Measurements from ENCODE around the gene ZNHIT2. TPM values are rescaled to one million over a fixed set of nuclear protein-coding genes. Genes with fewer than 3 reads are reported as not detected.
A peak's percentile ranks its signal among the peaks of the same experiment; 100 is the strongest.

ZNHIT2 gene
- total and polyA plus RNA-seq, 2 of the 8 experiments (the other 6 are each of a cell fraction or from before 2014, with no cell fraction given), result 13.0 to 16.1 TPM

DNA sequence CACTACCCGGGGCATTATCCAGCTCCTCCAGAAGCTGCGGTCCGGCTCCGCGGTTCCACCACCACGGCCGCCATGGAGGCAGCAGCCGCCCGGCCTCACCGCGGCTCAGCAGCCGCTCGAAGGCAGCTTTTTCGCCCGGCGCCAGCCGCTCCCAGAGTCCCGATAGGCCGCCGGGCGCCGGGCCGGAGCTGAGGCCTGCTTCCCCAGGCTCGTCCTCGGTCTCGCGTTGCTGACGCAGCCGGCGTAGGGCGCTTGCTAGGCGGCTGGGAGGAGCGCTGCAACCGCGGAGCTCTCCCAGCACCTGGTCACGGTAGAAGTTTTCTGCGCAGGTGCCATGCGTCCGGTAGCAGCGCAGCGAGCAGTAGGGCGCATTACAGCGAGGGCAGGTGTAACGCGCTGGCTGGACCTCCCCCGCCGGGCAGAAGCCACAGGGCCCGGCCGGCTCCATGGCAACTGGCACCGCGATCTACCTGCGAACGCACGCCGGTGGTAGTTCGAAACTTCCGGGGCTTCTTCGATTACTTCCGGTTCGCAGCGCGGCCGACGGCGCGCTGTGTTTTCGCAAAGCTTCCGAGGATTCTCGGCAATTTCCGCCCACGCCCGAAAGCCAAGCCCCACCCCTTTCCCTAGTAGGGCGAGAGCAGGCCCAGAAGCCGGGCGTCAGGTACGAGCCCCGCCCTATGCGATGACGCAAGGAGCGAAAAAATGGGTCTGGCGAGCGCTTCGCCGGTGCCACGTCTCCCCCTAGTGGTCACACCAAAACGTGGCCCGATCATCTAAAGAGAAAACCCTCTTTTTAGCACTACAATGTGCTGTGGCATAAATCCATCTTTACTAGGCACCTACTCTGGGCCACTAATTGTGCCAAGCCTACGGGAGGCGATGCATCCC is at the start of gene ZNHIT2 (continued):
- TF ChIP-seq, protein P1, sequence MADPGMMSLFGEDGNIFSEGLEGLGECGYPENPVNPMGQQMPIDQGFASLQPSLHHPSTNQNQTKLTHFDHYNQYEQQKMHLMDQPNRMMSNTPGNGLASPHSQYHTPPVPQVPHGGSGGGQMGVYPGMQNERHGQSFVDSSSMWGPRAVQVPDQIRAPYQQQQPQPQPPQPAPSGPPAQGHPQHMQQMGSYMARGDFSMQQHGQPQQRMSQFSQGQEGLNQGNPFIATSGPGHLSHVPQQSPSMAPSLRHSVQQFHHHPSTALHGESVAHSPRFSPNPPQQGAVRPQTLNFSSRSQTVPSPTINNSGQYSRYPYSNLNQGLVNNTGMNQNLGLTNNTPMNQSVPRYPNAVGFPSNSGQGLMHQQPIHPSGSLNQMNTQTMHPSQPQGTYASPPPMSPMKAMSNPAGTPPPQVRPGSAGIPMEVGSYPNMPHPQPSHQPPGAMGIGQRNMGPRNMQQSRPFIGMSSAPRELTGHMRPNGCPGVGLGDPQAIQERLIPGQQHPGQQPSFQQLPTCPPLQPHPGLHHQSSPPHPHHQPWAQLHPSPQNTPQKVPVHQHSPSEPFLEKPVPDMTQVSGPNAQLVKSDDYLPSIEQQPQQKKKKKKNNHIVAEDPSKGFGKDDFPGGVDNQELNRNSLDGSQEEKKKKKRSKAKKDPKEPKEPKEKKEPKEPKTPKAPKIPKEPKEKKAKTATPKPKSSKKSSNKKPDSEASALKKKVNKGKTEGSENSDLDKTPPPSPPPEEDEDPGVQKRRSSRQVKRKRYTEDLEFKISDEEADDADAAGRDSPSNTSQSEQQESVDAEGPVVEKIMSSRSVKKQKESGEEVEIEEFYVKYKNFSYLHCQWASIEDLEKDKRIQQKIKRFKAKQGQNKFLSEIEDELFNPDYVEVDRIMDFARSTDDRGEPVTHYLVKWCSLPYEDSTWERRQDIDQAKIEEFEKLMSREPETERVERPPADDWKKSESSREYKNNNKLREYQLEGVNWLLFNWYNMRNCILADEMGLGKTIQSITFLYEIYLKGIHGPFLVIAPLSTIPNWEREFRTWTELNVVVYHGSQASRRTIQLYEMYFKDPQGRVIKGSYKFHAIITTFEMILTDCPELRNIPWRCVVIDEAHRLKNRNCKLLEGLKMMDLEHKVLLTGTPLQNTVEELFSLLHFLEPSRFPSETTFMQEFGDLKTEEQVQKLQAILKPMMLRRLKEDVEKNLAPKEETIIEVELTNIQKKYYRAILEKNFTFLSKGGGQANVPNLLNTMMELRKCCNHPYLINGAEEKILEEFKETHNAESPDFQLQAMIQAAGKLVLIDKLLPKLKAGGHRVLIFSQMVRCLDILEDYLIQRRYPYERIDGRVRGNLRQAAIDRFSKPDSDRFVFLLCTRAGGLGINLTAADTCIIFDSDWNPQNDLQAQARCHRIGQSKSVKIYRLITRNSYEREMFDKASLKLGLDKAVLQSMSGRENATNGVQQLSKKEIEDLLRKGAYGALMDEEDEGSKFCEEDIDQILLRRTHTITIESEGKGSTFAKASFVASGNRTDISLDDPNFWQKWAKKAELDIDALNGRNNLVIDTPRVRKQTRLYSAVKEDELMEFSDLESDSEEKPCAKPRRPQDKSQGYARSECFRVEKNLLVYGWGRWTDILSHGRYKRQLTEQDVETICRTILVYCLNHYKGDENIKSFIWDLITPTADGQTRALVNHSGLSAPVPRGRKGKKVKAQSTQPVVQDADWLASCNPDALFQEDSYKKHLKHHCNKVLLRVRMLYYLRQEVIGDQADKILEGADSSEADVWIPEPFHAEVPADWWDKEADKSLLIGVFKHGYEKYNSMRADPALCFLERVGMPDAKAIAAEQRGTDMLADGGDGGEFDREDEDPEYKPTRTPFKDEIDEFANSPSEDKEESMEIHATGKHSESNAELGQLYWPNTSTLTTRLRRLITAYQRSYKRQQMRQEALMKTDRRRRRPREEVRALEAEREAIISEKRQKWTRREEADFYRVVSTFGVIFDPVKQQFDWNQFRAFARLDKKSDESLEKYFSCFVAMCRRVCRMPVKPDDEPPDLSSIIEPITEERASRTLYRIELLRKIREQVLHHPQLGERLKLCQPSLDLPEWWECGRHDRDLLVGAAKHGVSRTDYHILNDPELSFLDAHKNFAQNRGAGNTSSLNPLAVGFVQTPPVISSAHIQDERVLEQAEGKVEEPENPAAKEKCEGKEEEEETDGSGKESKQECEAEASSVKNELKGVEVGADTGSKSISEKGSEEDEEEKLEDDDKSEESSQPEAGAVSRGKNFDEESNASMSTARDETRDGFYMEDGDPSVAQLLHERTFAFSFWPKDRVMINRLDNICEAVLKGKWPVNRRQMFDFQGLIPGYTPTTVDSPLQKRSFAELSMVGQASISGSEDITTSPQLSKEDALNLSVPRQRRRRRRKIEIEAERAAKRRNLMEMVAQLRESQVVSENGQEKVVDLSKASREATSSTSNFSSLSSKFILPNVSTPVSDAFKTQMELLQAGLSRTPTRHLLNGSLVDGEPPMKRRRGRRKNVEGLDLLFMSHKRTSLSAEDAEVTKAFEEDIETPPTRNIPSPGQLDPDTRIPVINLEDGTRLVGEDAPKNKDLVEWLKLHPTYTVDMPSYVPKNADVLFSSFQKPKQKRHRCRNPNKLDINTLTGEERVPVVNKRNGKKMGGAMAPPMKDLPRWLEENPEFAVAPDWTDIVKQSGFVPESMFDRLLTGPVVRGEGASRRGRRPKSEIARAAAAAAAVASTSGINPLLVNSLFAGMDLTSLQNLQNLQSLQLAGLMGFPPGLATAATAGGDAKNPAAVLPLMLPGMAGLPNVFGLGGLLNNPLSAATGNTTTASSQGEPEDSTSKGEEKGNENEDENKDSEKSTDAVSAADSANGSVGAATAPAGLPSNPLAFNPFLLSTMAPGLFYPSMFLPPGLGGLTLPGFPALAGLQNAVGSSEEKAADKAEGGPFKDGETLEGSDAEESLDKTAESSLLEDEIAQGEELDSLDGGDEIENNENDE (IDR thresholded peaks at IDR 0.05; ENCODE audit: insufficient replicate concordance, low read length), result no peak
- TF ChIP-seq ZNF274 (IDR thresholded peaks at IDR 0.05; ENCODE audit: borderline replicate concordance, extremely low read depth, low read length) (no peak), TAF7 (optimal IDR thresholded peaks at IDR 0.05; ENCODE audit: borderline replicate concordance, low read depth, low read length) (peak; percentile 86), SP2 (IDR thresholded peaks at IDR 0.05; ENCODE audit: low read length) (no peak), YY1 (IDR thresholded peaks at IDR 0.05; ENCODE audit: low read depth, low read length) (no peak; the same call in 1 of the 2 replicates), CBX5 (IDR thresholded peaks at IDR 0.05; ENCODE audit: low read depth, low read length) (no peak), EGR1 (IDR thresholded peaks at IDR 0.05; ENCODE audit: borderline replicate concordance, low read depth, low read length) (peak; percentile 90), ASH2L (IDR thresholded peaks at IDR 0.05; ENCODE audit: low read length) (peak; percentile 19), SIRT6 (IDR thresholded peaks at IDR 0.05; ENCODE audit: low read length) (no peak), PHF8 (conservative IDR thresholded peaks at IDR 0.05; ENCODE audit: low read depth, low read length) (peak; percentile 89)
